ENCODE data around the gene JUN.

- no peak for TF ChIP-seq CTCF (conservative IDR thresholded peaks at IDR 0.05; ENCODE audit: low read depth, low read length)
- TF ChIP-seq EZH2phosphoT487 (IDR thresholded peaks at IDR 0.05; ENCODE audit: borderline replicate concordance, low read length): no peak
- no peak for TF ChIP-seq EZH2 (IDR thresholded peaks at IDR 0.05; ENCODE audit: low read length, unreplicated experiment)
These were observed 12.6 kb upstream of the JUN start for GRCh38 chr1:58796416-58796815.

All from PC-3 (cell line).